B cell (primary cell): ENCODE data around the gene IFI27L2. TPM values are rescaled to one million over a fixed set of nuclear protein-coding genes. Genes with fewer than 3 reads are reported as not detected.

Source experiments
- ATAC-seq: fragments of 200-7000 bp; cut with Tn5 transposase; one replicate; pipeline ENCODE4 v1.10.0; 2021; ENCODE audit warnings: low read depth, mild to moderate bottlenecking, moderate number of reproducible peaks, moderate library complexity
- CTCF ChIA-PET: fragments of 350-600 bp; sonication (Branson Sonifier 250); formaldehyde crosslinking; loops from one replicate; lab custom pipeline; 2021; ENCODE audit warnings: antibody characterized with exemption, inconsistent platforms; lab: Charles Lee
- POLR2A ChIA-PET: fragments of 350-600 bp; sonication (Branson Sonifier 250); formaldehyde crosslinking; loops from one replicate; lab custom pipeline; 2021; ENCODE audit warnings: antibody characterized with exemption; lab: Charles Lee
- DNase-seq: peaks from one replicate; pipeline ENCODE4 v3.0.0; 2013
- H2AFZ ChIP-seq: 2 replicates; pipeline ENCODE4 v1.6.1; 2012; ENCODE audit warnings: mild to moderate bottlenecking, low read depth, low read length; ENCODE audit not compliant: insufficient read depth, poor library complexity, severe bottlenecking
- H3K27ac ChIP-seq, 2 donors: 1 replicate in 1 of 2; 2 replicates in 1 of 2; pipeline ENCODE4 v1.5.1; 2012 to 2013; ENCODE audit warnings: low read length in 2 of 2, mild to moderate bottlenecking in 2 of 2, moderate library complexity in 1 of 2
- H3K27me3 ChIP-seq, 4 experiments: fragments of 200-600 bp in 1 of 4; sonication (generic) in 1 of 4; replicated peaks in 1 of 4; 1 replicate in 2 of 4; 2 replicates in 2 of 4; pipeline versions ENCODE4 v1.6.1 to v1.7.0; 2013 to 2016; ENCODE audit warnings: low read length in 3 of 4, mild to moderate bottlenecking in 2 of 4, mixed read lengths in 1 of 4, moderate library complexity in 1 of 4; ENCODE audit not compliant: insufficient read depth in 4 of 4, control insufficient read depth in 3 of 4; ENCODE audit errors: control extremely low read depth in 1 of 4
- H3K36me3 ChIP-seq, 2 experiments: replicated peaks in 1 of 2; 1 replicate in 1 of 2; 2 replicates in 1 of 2; pipeline versions ENCODE4 v1.6.1 to v1.7.1; 2013; ENCODE audit warnings: low read length in 1 of 2; ENCODE audit not compliant: insufficient read depth in 2 of 2, control insufficient read depth in 1 of 2; ENCODE audit errors: control extremely low read depth in 1 of 2, extremely low read depth in 1 of 2
- H3K4me1 ChIP-seq, 2 donors: fragments of 200-600 bp in 1 of 2; sonication (generic) in 1 of 2; 1 replicate in 1 of 2; 2 replicates in 1 of 2; pipeline versions ENCODE4 v1.5.1 to v1.6.1; 2013 to 2017; ENCODE audit warnings: low read length in 2 of 2; ENCODE audit not compliant: control insufficient read depth in 2 of 2, insufficient read depth in 2 of 2
- H3K4me2 ChIP-seq: replicated peaks from 2 replicates; pipeline ENCODE3; 2012; ENCODE audit warnings: mild to moderate bottlenecking, low read depth, low read length; ENCODE audit not compliant: poor library complexity, severe bottlenecking
- H3K4me3 ChIP-seq, 5 experiments: fragments of 200-600 bp in 1 of 5; sonication (generic) in 1 of 5; 1 replicate in 3 of 5; 2 replicates in 2 of 5; pipeline versions ENCODE4 v1.5.1 to v1.7.0; 2011 to 2016; ENCODE audit warnings: low read length in 4 of 5, mild to moderate bottlenecking in 4 of 5, low read depth in 2 of 5, control low read depth in 1 of 5, moderate library complexity in 1 of 5; ENCODE audit not compliant: insufficient read depth in 1 of 5; ENCODE audit errors: control extremely low read depth in 1 of 5, extremely low read depth in 1 of 5
- H3K79me2 ChIP-seq: fragments of 200-600 bp; sonication (generic); one replicate; pipeline ENCODE4 v1.6.0; 2016; ENCODE audit warnings: low read length; ENCODE audit not compliant: control insufficient read depth, insufficient read depth
- H3K9ac ChIP-seq: fragments of 200-600 bp; sonication (generic); 2 replicates; pipeline ENCODE4 v1.6.1; 2017; ENCODE audit warnings: mild to moderate bottlenecking, low read length, moderate library complexity
- H3K9me3 ChIP-seq, 3 donors: one replicate each; pipeline versions ENCODE4 v1.6.1 to v1.7.1; 2013; ENCODE audit warnings: low read length in 2 of 3; ENCODE audit not compliant: control insufficient read depth in 2 of 3, insufficient read depth in 1 of 3; ENCODE audit errors: control extremely low read depth in 1 of 3
- H4K20me1 ChIP-seq: 2 replicates; pipeline ENCODE4 v1.6.0; 2012; ENCODE audit warnings: mild to moderate bottlenecking, low read length; ENCODE audit not compliant: insufficient read depth, control insufficient read depth, poor library complexity, severe bottlenecking
- H3K27ac Mint-ChIP-seq: one replicate; pipeline ENCODE4 v1.8.0; 2021; ENCODE audit warnings: mixed read lengths
- H3K27me3 Mint-ChIP-seq: one replicate; pipeline ENCODE4 v1.8.0; 2021; ENCODE audit warnings: mixed read lengths
- H3K4me1 Mint-ChIP-seq: one replicate; pipeline ENCODE4 v1.8.0; 2021; ENCODE audit warnings: mixed read lengths
- H3K4me3 Mint-ChIP-seq: one replicate; pipeline ENCODE4 v1.8.0; 2021; ENCODE audit warnings: mixed read lengths
- H3K9me3 Mint-ChIP-seq: one replicate; pipeline ENCODE4 v1.8.0; 2022; ENCODE audit warnings: mixed read lengths; ENCODE audit not compliant: insufficient read depth
- CTCF ChIP-seq: fragments of 200-600 bp; IDR thresholded peaks from one replicate; pipeline ENCODE4 v1.8.0; 2022; ENCODE audit warnings: antibody characterized with exemption, mild to moderate bottlenecking
- EZH2 ChIP-seq: IDR thresholded peaks from 2 replicates; pipeline ENCODE4 v1.6.1; 2012; ENCODE audit warnings: borderline replicate concordance, low read depth, mild to moderate bottlenecking, moderate library complexity, low read length; ENCODE audit not compliant: insufficient read depth, poor library complexity, severe bottlenecking
- WGBS: methylation state at CpG from one replicate; pipeline ENCODE4 v1.1.5; 2013; ENCODE audit warnings: missing lambda C conversion rate; ENCODE audit not compliant: insufficient coverage; 5-methylcytosine and 5-hydroxymethylcytosine counted together
- intact Hi-C: fragments of 100-400 bp; cut with micrococcal nuclease; formaldehyde crosslinking; loops from one replicate; pipeline ENCODE4 v1.10.0; 2022
- polyA plus RNA-seq: library from polyadenylated mRNA; depleted of rRNA; stranded (reverse); fragments of >200 nt; gene quantifications from 2 replicates; pipeline ENCODE4 v1.2.3, GENCODE V29; 2012
- total RNA-seq, 2 donors: library from RNA; stranded (reverse); fragments of 120-200 nt in 1 of 2; gene quantifications; 1 replicate in 1 of 2; 2 replicates in 1 of 2; pipeline versions ENCODE4 v1.2.3 to v1.2.4, GENCODE V29; 2013 to 2022

The IFI27L2 gene
- total and polyA plus RNA-seq, 2 donors (not counting 1 experiment from before 2014, with no cell fraction given): 30.2 to 57.4 TPM

GRCh38 chr14:94089479-94089878 lies 39.9 kb downstream of the IFI27L2 start:
- Histone ChIP-seq H3K27ac (no peak overlapping the region), H3K4me3 (no peak overlapping the region), H3K9ac (no peak overlapping the region), H4K20me1 (no peaks in the 10 kb centered on the region), H3K4me2 (no peak overlapping the region), H3K79me2 (no peaks in the 10 kb centered on the region), H3K27me3 (no peaks in the 10 kb centered on the region), H3K4me1 (no peaks in the 10 kb centered on the region), H3K9me3 (no peaks in the 10 kb centered on the region), H3K36me3 (no peaks in the 10 kb centered on the region), H2AFZ (no peak overlapping the region)
- no peaks in the 10 kb centered on the region for H3K9me3 Mint-ChIP-seq
- TF ChIP-seq CTCF: no peak
- TF ChIP-seq EZH2: no peak
- CTCF ChIA-PET: interaction anchor here (1.3 kb wide), 1 partner anchor 47 kb away, joined by 5 read pairs; no protein-coding TSS in a partner anchor
- H3K4me3 Mint-ChIP-seq: no peak overlapping the region
- H3K27me3 Mint-ChIP-seq: no peaks in the 10 kb centered on the region
- no peak for ATAC-seq
- POLR2A ChIA-PET: no interaction called here
- no peak for DNase-seq
- H3K27ac Mint-ChIP-seq: no peak overlapping the region
- H3K4me1 Mint-ChIP-seq: no peaks in the 10 kb centered on the region
- intact Hi-C loops: no loop called here
- 100% methylated on average over 1 of the region's 4 CpGs for WGBS

GRCh38 chr14:94088516-94088915 lies 40.9 kb downstream of the IFI27L2 start:
- no peak overlapping the region for H3K9ac ChIP-seq
- CTCF ChIA-PET: interaction anchor here (1.3 kb wide), 1 partner anchor 44 kb away, joined by 4 read pairs; no protein-coding TSS in a partner anchor
- ATAC-seq (no peak), DNase-seq (no peak)
- TF ChIP-seq CTCF: no peak
- no peak for TF ChIP-seq EZH2
- H2AFZ ChIP-seq: no peak overlapping the region
- no CpG with 5 or more reads among the region's 5 CpGs for WGBS
- H3K27me3 ChIP-seq: no peaks in the 10 kb centered on the region
- Mint-ChIP-seq H3K4me1 (no peaks in the 10 kb centered on the region), H3K9me3 (no peaks in the 10 kb centered on the region), H3K27me3 (no peaks in the 10 kb centered on the region), H3K4me3 (no peak overlapping the region), H3K27ac (no peak overlapping the region)
- no peaks in the 10 kb centered on the region for H3K79me2 ChIP-seq
- H3K36me3 ChIP-seq: no peaks in the 10 kb centered on the region
- H3K4me2 ChIP-seq: no peak overlapping the region
- POLR2A ChIA-PET: no interaction called here
- H3K9me3 ChIP-seq: no peaks in the 10 kb centered on the region
- H3K4me3 ChIP-seq: no peak overlapping the region
- intact Hi-C loops: no loop called here
- no peaks in the 10 kb centered on the region for H4K20me1 ChIP-seq
- no peak overlapping the region for H3K27ac ChIP-seq
- no peaks in the 10 kb centered on the region for H3K4me1 ChIP-seq
